Measurements from ENCODE around the gene TAGLN.

TAGLN gene

DNA sequence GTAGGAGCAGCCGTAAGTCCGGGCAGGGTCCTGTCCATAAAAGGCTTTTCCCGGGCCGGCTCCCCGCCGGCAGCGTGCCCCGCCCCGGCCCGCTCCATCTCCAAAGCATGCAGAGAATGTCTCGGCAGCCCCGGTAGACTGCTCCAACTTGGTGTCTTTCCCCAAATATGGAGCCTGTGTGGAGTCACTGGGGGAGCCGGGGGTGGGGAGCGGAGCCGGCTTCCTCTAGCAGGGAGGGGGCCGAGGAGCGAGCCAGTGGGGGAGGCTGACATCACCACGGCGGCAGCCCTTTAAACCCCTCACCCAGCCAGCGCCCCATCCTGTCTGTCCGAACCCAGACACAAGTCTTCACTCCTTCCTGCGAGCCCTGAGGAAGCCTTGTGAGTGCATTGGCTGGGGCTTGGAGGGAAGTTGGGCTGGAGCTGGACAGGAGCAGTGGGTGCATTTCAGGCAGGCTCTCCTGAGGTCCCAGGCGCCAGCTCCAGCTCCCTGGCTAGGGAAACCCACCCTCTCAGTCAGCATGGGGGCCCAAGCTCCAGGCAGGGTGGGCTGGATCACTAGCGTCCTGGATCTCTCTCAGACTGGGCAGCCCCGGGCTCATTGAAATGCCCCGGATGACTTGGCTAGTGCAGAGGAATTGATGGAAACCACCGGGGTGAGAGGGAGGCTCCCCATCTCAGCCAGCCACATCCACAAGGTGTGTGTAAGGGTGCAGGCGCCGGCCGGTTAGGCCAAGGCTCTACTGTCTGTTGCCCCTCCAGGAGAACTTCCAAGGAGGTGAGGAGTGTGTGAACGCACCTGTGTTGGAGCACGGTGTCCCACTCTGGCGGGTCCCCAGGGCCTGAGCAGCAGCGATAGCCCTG lies at the start of gene TAGLN:
Gene TAGLN, plus strand, starts transcription at position 318 of the 863 bp plus-strand sequence. CDS start 3,644 bp downstream, outside the sequence.
- DNase-seq (ENCODE audit: low spot score) = peak; percentile 56

DNA sequence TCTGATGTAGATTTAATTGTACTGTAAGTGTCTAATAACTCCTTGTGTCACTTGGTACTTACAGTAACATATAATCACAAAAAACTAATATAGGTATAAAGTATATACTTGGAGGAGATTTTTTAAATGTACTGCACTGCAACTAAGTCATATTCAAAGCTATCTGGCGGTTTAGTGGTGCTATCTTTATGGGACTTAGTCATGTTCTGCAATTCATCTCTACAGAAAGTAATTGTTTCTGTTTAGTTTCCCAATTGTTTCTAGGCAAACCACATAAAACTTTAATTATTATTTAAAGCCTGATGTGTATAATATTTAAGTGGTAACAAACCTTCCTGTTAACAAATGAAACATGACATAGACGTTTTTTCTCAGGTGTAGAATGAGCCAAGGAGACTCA lies 47.1 kb upstream of the TAGLN start:
- no peak for DNase-seq (ENCODE audit: low spot score)

DNA sequence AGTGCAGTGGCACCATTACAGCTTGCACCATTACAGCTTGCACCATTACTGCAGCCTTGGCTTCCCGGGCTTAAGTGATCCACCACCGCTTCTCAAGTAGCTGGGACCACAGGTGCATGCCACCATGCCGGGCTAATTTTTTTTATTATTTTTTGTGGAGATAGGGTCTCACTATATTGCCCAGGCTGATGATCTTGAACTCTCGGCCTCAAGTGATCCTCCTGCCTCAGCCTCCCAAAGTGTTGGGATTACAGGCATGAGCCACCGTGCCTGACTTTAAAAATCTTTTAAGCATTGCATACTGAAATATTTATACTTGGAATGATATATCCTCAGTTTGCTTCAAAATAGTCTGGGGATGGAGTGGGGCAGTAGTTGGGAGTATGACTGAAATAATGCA lies 44.7 kb upstream of the TAGLN start:
- no peak for DNase-seq (ENCODE audit: low spot score)

DNA sequence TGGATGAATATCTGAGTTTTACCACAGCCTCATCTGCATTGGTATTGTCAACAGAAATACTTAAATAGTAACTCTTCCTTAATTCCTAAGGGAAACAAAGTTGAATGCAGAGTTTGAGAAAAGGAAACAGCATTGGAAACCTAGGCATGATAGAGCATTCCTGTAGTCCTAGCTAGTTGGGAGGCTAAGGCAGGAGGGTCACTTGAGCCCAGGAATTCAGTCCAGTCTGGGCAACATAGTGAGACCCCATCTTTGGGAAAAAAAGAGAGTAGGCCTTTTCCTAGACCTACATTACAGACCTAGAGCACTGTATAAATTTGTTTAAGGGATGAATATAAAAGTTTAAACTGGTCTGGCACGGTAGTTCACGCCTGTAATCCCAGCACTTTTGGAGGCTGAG lies 41.7 kb upstream of the TAGLN start:
- no peak for DNase-seq (ENCODE audit: low spot score)

DNA sequence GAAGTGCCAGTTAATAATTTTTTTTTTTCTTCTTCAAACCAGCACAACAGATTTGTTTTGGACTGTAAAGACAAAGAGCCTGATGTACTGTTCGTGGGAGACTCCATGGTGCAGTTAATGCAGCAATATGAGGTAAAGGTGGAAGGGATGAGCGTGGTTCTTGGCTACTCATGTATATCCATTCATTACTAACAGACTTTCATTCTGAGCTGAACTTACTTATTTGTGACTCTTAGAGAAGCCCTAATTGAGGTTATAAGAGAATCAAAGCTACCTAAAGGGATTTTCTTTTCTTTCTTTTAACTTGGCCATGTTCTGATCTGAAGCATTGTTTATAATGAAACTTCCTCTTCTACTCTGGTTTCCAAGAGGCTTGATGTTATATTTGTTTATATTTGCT lies 39.3 kb upstream of the TAGLN start:
- DNase-seq (ENCODE audit: low spot score) = no peak

DNA sequence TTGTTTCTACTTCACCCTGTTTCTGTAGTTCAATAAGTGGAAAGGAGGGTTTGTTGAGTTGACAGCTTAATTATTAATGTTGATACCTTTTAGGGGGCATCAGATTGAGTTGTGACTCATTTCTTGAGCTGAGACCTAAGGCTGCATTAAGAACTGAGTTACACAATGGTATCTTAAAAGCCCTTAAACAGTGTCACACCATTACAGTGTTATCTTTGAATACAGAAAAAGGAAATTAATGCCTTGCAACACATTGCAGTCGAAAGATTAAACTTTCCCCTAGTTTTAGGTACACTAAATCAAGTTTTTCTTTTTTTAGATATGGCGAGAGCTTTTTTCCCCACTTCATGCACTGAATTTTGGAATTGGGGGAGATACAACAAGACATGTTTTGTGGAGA lies 38.3 kb upstream of the TAGLN start:
- DNase-seq (ENCODE audit: low spot score) = no peak

DNA sequence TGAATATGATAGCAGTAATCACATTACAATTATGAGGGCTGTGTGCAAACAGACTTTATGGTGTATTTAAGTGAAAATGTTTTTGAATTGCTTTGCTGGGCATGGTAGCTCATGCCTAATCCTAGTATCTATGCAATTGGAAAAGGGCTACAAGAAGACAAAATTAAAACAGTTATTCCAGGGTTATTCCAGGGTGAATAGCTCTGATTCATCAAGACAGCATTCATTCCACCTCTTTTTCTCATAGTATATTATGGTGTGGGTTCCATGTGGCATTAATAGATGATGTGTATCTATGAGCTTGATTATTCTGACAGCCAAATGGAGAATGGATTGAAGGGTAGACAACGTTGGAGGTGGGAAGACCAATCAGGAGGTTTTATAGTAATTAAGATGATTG lies 32.7 kb upstream of the TAGLN start:
- no peak for DNase-seq (ENCODE audit: low spot score)

DNA sequence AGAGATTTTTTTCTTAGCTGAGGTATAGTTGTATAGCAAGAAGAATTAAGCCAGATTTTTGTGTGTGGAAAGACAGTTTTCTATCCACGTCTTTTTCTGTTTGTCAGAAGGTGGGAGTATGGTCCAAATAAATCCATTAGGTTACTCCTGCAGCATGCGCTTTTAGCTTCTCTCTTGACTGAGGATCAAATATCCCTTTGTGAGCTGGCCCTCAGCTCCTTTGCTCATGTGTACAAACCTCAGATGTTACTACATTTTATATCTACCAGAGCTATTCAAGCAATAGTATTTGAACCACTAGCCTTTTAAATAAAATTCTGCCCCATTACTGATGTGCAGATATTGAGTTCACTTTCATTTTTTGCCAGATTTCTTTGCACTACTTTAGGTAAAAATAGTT lies 29.4 kb upstream of the TAGLN start:
- no peak for DNase-seq (ENCODE audit: low spot score)

DNA sequence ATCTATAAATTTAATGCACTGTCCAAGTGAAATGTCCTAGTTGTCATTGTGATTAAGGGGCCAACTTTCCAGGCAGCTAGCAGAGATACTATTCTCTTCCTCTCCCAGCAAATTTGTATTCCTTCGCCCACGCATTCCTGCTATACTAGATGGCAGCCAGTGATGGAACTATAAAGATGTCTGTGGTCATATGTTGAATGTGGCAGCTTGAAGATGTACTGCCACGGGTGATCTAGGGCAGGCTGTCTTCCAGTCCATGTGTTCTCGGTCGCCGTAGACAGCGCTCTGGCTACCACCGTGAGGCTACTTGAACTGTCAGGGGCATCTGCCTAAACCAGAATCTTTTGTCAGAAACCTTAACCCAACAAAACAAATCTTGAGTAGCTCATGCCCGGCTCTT lies 29.0 kb upstream of the TAGLN start:
- no peak for DNase-seq (ENCODE audit: low spot score)

DNA sequence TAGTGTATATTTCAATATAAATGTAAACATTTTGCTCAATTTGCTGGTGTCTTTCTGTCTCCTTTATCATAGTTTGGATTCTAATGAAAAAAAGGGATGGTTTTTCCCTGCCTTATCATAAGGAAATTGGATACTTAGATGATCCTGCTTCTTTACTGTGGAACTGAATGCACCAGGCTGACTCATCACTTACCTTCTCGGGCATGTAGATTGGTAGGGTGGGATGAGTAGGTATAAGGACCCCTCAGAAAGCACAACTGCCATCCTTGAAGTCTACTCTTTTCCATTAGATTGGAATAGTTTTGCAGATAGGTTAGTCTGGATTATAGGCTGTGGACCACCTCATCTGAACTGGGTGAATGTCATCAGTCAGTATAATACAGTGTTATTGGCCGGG lies 28.2 kb upstream of the TAGLN start:
- DNase-seq (ENCODE audit: low spot score) = no peak

DNA sequence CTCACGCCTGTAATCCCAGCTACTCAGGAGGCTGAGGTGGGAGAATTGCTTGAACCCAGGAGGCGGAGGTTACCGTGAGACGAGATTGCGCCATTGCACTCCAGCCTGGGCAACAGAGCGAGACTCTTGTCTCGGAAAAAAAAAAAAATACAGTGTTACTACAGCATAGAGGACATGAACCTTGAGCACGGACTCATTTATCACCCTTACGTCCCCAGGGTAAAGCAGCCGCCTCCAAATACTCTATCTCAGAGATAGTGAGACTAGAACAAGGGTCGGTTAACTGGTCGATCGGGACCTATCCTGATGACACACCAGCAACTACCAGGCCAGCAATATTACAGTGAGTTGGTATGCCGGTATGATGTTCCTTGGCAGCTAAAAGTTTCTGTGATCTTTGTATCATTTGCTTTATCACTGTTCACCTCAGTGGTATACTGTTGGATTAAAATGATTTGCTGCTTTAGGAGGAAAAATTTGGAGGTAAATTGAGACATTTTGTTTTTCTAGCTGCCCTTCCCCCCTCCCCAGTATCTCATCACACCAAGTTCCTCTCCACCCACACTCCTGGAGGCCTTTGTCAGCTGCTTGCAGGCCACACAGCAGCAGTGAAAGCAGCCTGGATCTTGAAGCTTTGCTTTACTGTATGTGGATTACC lies 27.6 kb upstream of the TAGLN start:
- no peak for DNase-seq (ENCODE audit: low spot score)

DNA sequence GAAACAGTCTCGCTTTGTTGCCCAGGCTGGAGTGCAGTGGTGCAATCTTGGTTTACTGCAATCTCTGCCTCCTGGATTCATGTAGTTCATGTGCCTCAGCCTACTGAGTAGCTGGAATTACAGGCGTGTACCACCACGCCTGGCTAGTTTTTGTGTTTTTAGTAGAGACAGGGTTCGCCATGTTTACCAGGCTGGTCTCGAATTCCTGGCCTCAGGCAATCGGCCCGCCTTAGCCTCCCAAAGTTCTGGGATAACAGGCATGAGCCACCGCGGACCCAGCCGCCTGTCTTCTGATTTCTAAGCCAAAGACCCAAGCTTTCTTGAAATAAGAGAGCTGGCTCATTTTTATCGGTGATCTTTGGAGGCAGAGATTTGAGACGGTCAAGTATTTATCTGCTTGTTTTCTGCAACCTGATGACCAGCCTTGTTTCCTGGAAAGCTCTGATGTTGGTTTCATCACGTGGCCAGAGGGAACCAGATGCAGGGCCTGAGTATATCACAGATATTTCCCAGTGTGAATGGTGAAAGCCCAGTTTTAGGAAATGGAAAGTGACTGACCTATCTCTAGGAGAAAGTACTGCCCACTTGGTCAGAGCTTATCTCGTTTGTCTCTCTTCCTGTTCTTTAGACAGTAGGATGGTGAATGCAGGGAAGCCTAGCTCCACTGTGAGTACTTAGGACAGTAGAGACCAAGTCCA lies 26.3 kb upstream of the TAGLN start:
- DNase-seq (ENCODE audit: low spot score) = peak; percentile 24

DNA sequence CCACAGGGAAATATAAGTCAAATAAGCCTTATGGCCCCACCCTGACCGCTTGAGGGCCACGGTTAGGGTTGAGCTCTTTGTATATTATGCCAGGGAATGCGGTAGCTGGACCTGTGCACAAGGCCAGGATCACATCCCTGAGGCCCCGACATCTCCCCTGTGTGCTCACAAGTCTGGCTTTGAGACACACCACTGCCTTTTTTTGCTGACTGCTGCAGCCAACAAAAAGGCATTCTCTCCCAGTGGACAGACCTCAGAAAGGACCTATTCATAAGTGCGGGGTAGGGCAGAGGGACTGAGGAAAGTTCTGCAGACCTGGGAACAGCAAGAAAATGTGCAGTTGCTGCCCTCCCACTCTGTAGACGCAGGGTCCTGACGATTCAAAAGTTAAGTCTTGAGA lies 24.1 kb upstream of the TAGLN start:
- DNase-seq (ENCODE audit: low spot score) = no peak

DNA sequence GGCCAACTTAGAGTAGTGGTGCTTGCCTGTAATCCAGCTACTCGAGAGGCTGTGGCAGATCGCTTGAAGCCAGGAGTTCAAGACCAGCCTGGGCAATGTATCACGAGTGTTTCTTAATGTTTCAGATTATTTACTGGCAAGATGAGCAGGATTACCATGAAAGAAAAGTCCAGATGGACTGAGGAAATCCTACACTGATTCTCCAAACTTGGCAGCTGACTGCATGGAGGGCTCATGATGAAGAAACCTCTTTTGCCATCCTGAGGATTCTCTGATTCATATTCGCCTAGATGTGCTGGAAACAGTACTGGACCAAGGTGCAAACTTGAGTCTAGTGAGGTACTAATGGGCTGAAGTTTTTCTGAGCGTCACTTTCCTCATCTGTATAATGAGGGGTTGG lies 23.4 kb upstream of the TAGLN start:
- DNase-seq (ENCODE audit: low spot score) = no peak

DNA sequence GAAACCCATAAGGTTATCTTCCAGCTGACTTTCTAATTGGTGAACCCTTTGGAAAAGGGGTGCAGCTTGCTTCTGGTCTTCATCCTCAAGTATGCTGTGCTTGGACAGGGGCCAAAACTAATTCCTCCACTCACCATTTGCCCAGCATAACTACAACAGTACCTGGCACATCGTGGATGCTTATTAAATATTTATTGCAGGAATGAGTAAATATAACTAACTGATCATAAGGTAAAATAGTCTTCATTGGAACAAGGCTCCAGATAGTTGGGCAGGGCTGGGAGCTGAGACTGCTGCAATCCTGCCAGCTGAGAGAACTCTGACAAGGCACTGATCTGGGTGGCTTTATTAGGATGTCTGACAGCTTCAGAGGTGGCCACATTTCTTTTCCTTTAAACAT lies 23.0 kb upstream of the TAGLN start:
- no peak for DNase-seq (ENCODE audit: low spot score)

DNA sequence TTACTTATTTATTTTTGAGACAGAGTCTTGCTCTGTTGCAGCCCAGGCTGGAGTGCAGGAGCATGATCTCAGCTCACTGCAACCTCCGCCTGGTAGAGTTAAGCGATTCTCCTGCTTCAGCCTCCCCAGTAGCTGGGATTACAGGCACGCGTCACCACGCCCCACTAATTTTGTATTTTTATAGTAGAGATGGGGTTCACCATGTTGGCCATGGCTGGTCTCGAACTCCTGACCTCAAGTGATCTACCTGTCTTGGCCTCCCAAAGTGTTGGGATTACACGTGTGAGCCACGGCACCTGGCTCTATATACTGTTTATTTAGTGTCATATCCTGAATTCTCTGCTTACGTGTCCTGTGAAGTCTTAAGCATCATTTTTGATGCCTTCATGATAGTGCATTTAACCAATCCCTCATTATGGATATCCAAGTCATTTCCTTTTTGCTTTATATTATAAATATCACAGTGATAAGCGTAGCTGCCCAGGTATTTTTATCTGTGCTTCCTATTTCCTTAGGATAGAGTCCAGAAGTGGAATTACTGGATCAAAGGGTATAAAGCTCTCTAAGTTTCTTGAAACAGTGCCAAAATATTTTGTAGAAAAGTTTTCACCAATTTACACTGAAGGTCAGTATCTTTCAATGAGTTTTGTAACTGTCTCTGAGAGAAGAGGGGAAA lies 21.5 kb upstream of the TAGLN start:
- DNase-seq (ENCODE audit: low spot score) = no peak

DNA sequence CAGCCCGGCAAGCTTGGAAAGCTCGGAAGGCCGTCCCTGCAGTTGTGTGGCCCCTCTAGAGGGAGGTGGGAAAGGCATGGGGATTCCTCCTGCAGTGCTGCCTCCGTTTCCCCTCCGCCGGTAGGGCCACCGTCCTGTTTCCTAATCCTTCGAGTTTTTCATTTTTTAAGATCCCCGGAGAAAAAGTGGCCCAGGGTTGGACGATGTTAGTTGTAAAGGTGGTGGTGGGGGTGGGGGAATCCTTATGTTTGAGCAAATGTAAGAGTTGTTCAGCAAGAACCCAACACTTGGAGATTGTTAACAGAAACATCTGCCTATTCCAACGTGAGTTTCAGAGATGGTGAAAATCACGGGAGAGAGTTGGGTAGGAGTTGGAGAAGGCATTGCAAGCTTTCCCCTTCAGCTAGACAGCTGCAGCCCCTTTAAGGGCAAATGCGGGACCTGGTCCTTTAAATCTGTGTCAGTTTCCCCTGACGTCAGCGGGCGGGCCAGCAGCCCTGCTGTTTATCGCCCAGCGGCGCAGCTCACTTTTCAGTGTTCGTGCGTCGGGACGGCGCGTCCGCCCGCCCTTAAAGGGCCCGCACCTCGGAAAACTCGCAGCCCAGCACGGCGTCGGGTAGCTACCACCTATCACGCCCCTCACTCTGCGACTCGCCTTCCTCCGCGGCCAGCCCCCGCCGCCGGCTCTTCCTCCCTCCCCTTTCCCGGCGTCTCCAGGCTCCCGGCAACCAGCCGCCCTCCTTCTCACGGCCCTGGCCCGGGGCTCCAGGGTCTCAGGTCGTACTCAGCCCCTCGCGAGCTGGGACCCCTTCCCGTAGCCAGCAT lies 20.7 kb upstream of the TAGLN start, which contains the start of gene SIDT2:
Gene SIDT2, plus strand, starts transcription at position 534 of the 825 bp plus-strand sequence. CDS start 521 bp downstream, outside the sequence.
- DNase-seq (ENCODE audit: low spot score) = peak; percentile 90

DNA sequence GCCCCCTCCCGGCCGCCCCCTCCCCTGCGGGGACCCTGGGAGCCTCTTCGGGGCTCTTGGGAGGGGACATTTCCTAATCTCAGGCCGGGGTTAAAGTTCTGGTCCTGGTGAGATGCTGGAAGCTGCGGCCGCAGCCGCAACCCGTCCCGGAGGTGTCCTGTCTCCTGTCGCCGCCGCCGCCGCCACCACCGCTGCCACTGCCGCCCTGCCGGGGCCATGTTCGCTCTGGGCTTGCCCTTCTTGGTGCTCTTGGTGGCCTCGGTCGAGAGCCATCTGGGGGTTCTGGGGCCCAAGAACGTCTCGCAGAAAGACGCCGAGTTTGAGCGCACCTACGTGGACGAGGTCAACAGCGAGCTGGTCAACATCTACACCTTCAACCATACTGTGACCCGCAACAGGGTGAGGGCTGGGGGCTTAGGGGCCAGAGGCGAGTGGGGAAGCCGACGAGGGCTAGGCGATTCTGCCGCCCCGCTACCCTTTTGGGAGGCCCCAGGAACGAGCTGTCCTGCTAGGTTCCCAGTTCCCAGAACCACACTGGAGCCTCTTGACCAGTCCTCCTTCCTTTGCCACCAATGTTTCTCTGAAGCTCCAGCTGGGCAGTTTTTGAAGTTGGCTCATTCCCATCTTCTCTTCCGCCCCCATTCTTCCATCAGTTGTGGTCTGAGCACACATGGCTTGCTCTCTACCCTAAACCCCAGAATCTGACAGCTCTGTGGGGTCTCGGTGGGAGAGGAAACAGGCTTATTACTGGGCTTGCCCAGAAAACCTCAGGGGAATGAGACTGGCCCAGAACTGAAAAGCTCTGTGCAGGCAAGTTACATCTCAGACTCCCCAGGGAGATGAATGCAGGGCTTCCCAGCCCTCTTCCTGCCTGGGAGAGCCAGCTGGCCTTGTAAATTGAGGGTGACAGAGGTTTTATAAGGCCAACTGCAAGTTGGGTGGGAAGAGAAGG lies 19.8 kb upstream of the TAGLN start:
- DNase-seq (ENCODE audit: low spot score) = peak; percentile 26

DNA sequence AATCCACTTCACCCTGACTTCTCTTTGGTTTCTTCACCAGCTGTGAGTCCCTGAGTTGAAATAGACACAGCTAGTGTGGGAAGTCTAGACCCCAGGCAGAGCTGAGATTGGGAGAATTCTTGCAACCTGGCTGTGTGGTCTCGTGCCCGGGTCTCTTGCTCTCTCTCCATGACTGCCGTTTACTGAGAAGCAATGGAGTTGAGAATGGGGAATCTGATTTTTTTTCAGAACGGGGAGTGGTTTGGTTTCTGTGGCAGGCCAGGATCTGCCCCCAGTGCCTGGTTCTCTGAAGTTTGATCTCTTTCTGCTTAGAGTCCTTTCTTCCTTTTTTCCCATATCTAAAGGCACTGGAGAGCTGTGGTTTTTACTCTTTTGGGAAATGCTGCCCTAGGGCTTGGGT lies 19.1 kb upstream of the TAGLN start:
- no peak for DNase-seq (ENCODE audit: low spot score)
